GM18907 (cell line): Measurements from ENCODE around the gene LCN2.
"Not testable (repeated sequence)": the region's sequence is repeated elsewhere in the genome, so short reads cannot be mapped to it uniquely, and the experiment has no call there.

Experiments used
- ATAC-seq: cut with Tn5 transposase; IDR thresholded peaks from one replicate; pipeline ENCODE4 v1.9.1; 2021; ENCODE audit warnings: mild to moderate bottlenecking, moderate library complexity; ENCODE audit not compliant: unreplicated experiment

Gene LCN2

GRCh38 chr9:128163523-128164306 lies 14.5 kb downstream of the LCN2 start:
- ATAC-seq: no peak

- ATAC-seq: no peak
These were observed 15.1 kb downstream of the LCN2 start for GRCh38 chr9:128164307-128164885.

- ATAC-seq: no peak
These were observed 16.9 kb downstream of the LCN2 start for GRCh38 chr9:128166169-128166568.

GRCh38 chr9:128167209-128167608 lies 18.0 kb downstream of the LCN2 start:
- ATAC-seq: no peak

GRCh38 chr9:128168731-128169308 lies 19.6 kb downstream of the LCN2 start:
- ATAC-seq: no peak

- ATAC-seq: no peak
These were observed 20.2 kb downstream of the LCN2 start for GRCh38 chr9:128169492-128169891.

GRCh38 chr9:128169925-128170324 lies 20.7 kb downstream of the LCN2 start:
- no peak for ATAC-seq

GRCh38 chr9:128174062-128174461 lies 24.8 kb downstream of the LCN2 start:
- ATAC-seq: no peak

- no peak for ATAC-seq
These were observed 25.9 kb downstream of the LCN2 start for GRCh38 chr9:128175102-128175563.

- no peak for ATAC-seq
These were observed 26.5 kb downstream of the LCN2 start for GRCh38 chr9:128175726-128176125.

GRCh38 chr9:128178806-128179431 lies 29.7 kb downstream of the LCN2 start:
- no peak for ATAC-seq

- no peak for ATAC-seq
These were observed 30.7 kb downstream of the LCN2 start for GRCh38 chr9:128180001-128180400.

- ATAC-seq: no peak
These were observed 31.2 kb downstream of the LCN2 start for GRCh38 chr9:128180447-128180846.

GRCh38 chr9:128181480-128181879 lies 32.2 kb downstream of the LCN2 start:
- not testable (repeated sequence) for ATAC-seq

- ATAC-seq: no peak
These were observed 33.8 kb downstream of the LCN2 start for GRCh38 chr9:128182893-128183588.

- no peak for ATAC-seq
These were observed 37.0 kb downstream of the LCN2 start for GRCh38 chr9:128185979-128186965.

- no peak for ATAC-seq
These were observed 38.1 kb downstream of the LCN2 start for GRCh38 chr9:128187361-128187760.

- no peak for ATAC-seq
These were observed 39.0 kb downstream of the LCN2 start for GRCh38 chr9:128188209-128188608.

- ATAC-seq: no peak
These were observed 40.8 kb downstream of the LCN2 start for GRCh38 chr9:128190013-128190412.
